ENCODE measurements around the gene DNAJC12.
"Not testable (repeated sequence)": the region's sequence is repeated elsewhere in the genome, so short reads cannot be mapped to it uniquely, and the experiment has no call there.

DNAJC12 gene

GRCh38 chr10:67762567-67762966, 75.4 kb downstream of the DNAJC12 start:
- not testable (repeated sequence) for DNase-seq (ENCODE audit: low spot score)

GRCh38 chr10:67760272-67760671, 77.7 kb downstream of the DNAJC12 start:
- DNase-seq (ENCODE audit: low spot score), result no peak

Data from hematopoietic multipotent progenitor cell treated with erythropoietin and hydrocortisone succinate and interleukin-3 and kit ligand, for 15 days (in vitro differentiated cells).